Prostate gland (tissue), 2 donors: ENCODE results near the gene EMC9. TPM values are rescaled to one million over a fixed set of nuclear protein-coding genes. Genes with fewer than 3 reads are reported as not detected.

Experiments
- DNase-seq: peaks from one replicate; pipeline ENCODE4 v3.0.0-alpha.2; 2019; ENCODE audit warnings: low spot score
- H3K27ac ChIP-seq, 2 donors: fragments of 200-600 bp; sonication (generic); 2 replicates each; pipeline ENCODE4 v1.5.1; 2017 to 2019
- H3K27me3 ChIP-seq: fragments of 200-600 bp; sonication (generic); replicated peaks from 2 replicates; pipeline ENCODE4 v1.5.1; 2019; ENCODE audit not compliant: insufficient read depth
- H3K36me3 ChIP-seq, 2 donors: fragments of 200-600 bp; sonication (generic); 1 replicate in 1 of 2; 2 replicates in 1 of 2; pipeline versions ENCODE4 v1.5.1 to v1.8.1; 2017 to 2019
- H3K4me1 ChIP-seq: fragments of 200-600 bp; sonication (generic); replicated peaks from 2 replicates; pipeline ENCODE4 v1.5.1; 2019
- H3K4me3 ChIP-seq, 2 donors: fragments of 200-600 bp; sonication (generic); 2 replicates each; pipeline ENCODE4 v1.5.1; 2017 to 2019
- H3K9me3 ChIP-seq: fragments of 200-600 bp; sonication (generic); 2 replicates; pipeline ENCODE4 v1.5.1; 2017
- CTCF ChIP-seq, 4 experiments: fragments of 200-600 bp in 2 of 4; fragments of 450-650 bp in 2 of 4; sonication (generic) in 2 of 4; IDR thresholded peaks; 1 replicate in 3 of 4; 2 replicates in 1 of 4; pipeline ENCODE4 v1.5.1; 2016 to 2019; ENCODE audit warnings: antibody characterized with exemption in 4 of 4, mild to moderate bottlenecking in 2 of 4, moderate library complexity in 2 of 4
- POLR2A ChIP-seq: fragments of 450-650 bp; IDR thresholded peaks from one replicate; pipeline ENCODE4 v1.6.1; 2016; ENCODE audit warnings: antibody characterized with exemption, mild to moderate bottlenecking
- POLR2AphosphoS5 ChIP-seq: sonication (generic); formaldehyde crosslinking; IDR thresholded peaks from one replicate; pipeline ENCODE4 v1.6.1; 2017; ENCODE audit warnings: antibody characterized with exemption
- WGBS: methylation state at CpG from one replicate; pipeline ENCODE4 v1.1.5; 2018; 5-methylcytosine and 5-hydroxymethylcytosine counted together
- intact Hi-C: fragments of 100-400 bp; cut with DNase I; formaldehyde crosslinking; loops from one replicate; pipeline ENCODE4 v1.14.2; 2022
- total RNA-seq, 2 donors: library from RNA; depleted of rRNA; stranded (reverse); fragments of >200 nt; gene quantifications; one replicate each; pipeline ENCODE4 v1.1.0, GENCODE V29; 2016

The EMC9 gene
- total RNA-seq, 2 donors from 2014 or later, result 13.1 to 13.6 TPM

- Histone ChIP-seq H3K27me3 (no peaks in the 10 kb centered on the region), H3K4me1 (no peaks in the 10 kb centered on the region), H3K27ac (no peak overlapping the region), H3K9me3 (no peaks in the 10 kb centered on the region), H3K4me3 (no peak overlapping the region), H3K36me3 (no peaks in the 10 kb centered on the region)
- WGBS, result 82% methylated on average over 13 of the region's 13 CpGs
- no peak for DNase-seq
- intact Hi-C loops, result no loop called here
- TF ChIP-seq POLR2AphosphoS5, result no peak
- TF ChIP-seq POLR2A, result no peak
- no peak for TF ChIP-seq CTCF (IDR thresholded peaks at IDR 0.05)
Observed at GRCh38 chr14:24103451-24103850, 37.9 kb downstream of the EMC9 start.

GRCh38 chr14:24102357-24103048 lies 38.9 kb downstream of the EMC9 start:
- intact Hi-C loops, result no loop called here
- no peak for TF ChIP-seq POLR2A
- TF ChIP-seq CTCF (IDR thresholded peaks at IDR 0.05), result no peak
- TF ChIP-seq POLR2AphosphoS5, result no peak
- WGBS, result 83% methylated on average over 7 of the region's 7 CpGs

GRCh38 chr14:24100982-24101494 lies 40.4 kb downstream of the EMC9 start:
- H3K4me3 ChIP-seq, result no peak overlapping the region
- H3K27ac ChIP-seq, result no peak overlapping the region
- H3K27me3 ChIP-seq, result no peaks in the 10 kb centered on the region
- intact Hi-C loops, result no loop called here
- 85% methylated on average over 3 of the region's 3 CpGs for WGBS
- no peaks in the 10 kb centered on the region for H3K36me3 ChIP-seq
- H3K9me3 ChIP-seq, result no peaks in the 10 kb centered on the region
- TF ChIP-seq CTCF (IDR thresholded peaks at IDR 0.05) (no peak), POLR2AphosphoS5 (no peak), POLR2A (no peak)
- no peaks in the 10 kb centered on the region for H3K4me1 ChIP-seq
- no peak for DNase-seq

More at GRCh38 chr14:24102357-24103048, 38.9 kb downstream of the EMC9 start:
- H3K4me3 ChIP-seq, result no peak overlapping the region
- no peaks in the 10 kb centered on the region for H3K36me3 ChIP-seq
- no peak for DNase-seq
- no peaks in the 10 kb centered on the region for H3K27me3 ChIP-seq
- no peaks in the 10 kb centered on the region for H3K4me1 ChIP-seq
- H3K9me3 ChIP-seq, result no peaks in the 10 kb centered on the region
- H3K27ac ChIP-seq, result no peak overlapping the region

GRCh38 chr14:24100197-24100981 lies 41.0 kb downstream of the EMC9 start:
- no peak overlapping the region for H3K4me3 ChIP-seq
- intact Hi-C loops, result no loop called here
- DNase-seq, result no peak
- H3K36me3 ChIP-seq, result no peaks in the 10 kb centered on the region
- no peaks in the 10 kb centered on the region for H3K9me3 ChIP-seq
- no peaks in the 10 kb centered on the region for H3K27me3 ChIP-seq
- H3K4me1 ChIP-seq, result no peaks in the 10 kb centered on the region
- WGBS, result 81% methylated on average over 4 of the region's 4 CpGs
- no peak for TF ChIP-seq POLR2A
- no peak for TF ChIP-seq CTCF (IDR thresholded peaks at IDR 0.05)
- TF ChIP-seq POLR2AphosphoS5, result no peak
- H3K27ac ChIP-seq, result no peak overlapping the region
